HG03159 (cell line): ENCODE data around the gene DEK.

Experiments
- ATAC-seq: cut with Tn5 transposase; IDR thresholded peaks from one replicate; pipeline ENCODE4 v1.9.1; 2021; ENCODE audit warnings: mild to moderate bottlenecking, moderate library complexity; ENCODE audit not compliant: unreplicated experiment

The DEK gene

DNA sequence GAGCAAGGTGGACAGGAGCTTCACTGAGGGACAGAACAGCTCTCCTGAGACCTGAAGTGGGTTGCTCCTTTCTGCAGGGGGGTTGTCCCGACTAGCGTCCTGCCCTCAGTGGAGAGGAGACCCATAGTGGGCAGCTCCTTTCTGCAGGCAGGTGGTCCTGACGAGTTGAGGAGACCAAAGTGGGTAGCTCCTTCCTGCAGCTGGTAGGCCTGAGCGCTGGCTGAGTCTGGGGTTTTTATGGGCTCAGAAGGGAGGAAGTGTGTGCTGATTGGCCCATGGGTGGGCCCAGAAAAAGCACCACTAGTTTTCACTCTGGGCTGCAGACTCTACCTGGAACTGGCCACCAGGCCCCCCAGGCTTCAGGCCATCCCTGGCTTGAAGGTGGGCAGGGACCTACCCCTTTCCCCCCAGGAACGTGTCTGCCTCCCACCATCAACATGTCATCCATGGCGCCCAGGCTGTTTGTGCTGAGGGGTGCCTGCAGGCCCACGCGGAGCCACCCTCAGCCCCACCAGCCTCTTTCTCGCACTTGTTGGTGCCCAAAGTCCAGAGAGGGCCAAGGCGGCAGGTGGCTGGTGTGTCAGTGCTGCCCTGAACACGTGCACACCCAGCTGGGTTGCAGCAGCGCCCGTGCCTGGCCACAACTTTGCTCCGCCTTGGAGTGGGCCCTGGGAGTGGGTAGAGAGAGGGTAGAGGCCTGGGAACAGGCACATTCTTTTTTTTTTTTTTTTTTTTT lies 1.6 kb upstream of the DEK start:
- ATAC-seq, result no peak

DNA sequence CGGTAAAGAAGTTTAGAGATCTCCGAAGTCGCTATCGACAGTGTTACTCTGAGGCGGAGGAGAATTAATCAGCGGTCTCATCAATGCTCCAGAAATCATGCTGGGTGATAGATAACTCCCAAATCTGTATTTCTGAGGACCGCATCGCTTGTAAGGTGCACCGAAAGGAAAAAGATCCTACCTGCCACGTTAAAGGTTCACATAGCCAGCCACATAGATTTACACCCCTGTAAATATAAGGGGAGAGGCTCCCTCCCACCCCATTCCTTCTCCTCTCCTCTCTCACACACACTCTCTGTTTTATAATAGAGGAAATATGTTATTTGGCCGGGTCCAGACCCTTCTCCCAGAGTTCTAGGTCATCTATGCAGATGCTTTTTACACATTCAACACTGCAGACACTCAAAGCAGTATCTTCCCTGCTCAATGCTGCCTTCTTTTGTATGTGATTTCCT lies 620 bp upstream of the DEK start:
- no peak for ATAC-seq

DNA sequence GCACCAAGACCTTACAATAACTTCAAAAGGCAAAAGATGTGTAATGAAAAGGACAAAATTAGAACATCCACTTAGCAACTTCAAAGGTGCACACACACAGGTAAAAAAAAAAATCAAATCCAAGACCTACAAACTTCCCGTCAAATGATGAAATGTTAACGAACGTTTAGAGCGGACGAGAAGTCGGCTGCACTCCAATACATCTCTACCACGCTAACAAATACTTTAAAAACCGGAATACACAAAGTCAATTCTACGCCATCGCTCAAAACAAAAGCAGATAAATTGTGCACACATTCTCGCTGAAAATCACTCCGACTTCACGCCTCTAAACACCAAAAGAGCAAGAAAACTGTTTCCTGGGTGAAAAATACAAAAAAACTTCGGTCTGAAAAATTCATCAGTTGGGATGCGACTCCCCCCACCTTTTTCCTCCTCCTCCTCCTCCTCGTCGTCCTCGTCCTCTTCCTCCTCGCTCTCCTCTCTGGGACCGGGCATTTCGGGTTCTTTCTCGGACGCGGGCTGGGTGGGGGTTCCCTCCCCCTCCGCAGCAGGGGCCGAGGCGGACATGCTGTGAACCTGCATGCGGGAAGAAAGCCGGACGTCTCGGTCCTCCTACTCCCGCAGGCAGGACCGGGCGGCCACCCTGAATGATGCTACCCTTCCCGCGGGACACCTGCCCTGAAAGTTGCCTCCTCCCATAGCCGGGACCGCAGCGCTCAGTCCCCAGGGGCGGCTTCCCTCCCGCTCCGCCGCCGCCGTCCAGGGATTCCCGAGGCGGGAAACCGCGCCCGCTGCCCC lies 712 bp downstream of the DEK start:
- ATAC-seq, result peak; percentile 5

DNA sequence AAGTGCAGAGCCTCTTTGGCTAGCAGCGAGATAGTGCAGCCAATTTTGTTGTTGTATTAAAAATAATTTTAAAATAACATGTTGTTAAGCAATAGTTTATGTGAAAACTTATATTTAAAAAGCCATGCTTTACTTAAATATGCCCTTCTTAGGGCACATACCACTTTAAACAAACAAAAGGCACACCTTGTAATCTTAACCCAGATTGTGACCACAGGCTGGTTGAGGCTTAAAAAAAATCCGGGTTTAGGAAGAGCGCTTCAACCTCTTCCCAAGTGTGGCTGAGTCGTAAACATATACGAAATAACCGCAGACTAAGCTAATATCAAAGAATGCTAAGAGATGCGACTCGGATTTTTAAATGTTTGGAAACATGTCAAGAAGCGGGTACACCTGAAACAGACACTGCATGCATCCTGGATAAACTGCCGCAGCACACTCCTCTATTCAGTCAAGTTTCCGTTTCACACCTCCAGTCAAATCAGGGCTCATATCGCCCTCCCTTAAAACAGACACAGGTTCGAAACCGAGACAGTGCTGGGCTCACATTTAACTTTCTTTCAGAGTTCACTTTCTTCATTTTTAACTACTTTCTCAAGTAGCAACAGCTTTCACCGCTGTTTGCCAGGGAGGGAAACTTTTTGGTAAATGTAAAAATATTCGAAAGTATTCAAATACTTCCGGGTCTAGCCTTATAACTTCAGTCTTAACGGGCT lies 1.5 kb downstream of the DEK start:
- peak; percentile 55 for ATAC-seq

DNA sequence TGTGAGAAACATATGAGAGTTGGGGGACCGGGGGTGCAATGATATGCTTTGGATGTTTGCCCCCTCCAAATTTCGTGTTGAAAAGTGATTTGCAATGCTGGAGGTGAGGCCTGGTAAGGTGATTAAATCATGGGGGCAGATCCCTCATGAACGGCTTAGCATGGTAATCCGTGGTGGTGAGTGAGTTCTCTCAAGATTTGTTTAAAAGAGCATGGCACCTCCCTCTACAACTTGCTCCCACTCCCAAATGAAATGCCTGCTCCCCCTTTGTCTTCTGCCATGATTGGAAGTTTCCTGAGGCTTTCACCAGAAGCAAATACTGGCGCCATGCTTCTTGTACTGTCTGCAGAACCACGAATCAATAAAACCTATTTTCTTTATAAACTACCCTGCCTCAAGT lies 2.5 kb downstream of the DEK start:
- no peak for ATAC-seq

DNA sequence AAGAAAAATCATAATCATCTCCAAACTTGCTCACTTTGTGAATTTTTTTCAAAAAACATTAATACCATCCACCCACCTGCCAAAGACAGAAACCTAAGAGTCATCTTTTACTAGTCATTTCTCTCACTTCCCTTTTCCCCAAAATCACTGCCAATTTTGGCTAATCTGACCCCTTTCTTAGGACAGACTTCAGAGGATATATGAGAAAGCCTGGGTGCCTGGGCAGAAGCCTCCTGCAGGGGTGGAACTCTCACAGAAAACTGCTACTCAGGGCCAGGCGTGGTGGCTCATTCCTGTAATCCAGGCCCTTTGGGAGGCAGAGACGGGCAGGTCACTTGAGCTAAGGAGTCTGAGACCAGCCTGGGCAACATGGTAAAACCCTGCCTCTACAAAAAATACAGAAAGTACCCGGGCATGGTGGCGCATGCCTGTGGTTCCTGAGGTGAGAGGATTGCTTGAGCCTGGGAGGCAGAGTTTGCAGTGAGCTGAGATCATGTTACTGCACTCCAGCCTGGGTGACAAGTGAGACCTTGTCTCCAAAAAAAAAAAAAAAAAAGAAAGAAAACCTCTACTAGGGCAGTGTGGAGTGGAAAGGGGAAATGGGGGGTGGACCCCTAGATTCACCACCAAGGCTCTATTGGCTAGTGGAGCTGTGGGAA lies 3.8 kb downstream of the DEK start:
- ATAC-seq, result peak; percentile 42

DNA sequence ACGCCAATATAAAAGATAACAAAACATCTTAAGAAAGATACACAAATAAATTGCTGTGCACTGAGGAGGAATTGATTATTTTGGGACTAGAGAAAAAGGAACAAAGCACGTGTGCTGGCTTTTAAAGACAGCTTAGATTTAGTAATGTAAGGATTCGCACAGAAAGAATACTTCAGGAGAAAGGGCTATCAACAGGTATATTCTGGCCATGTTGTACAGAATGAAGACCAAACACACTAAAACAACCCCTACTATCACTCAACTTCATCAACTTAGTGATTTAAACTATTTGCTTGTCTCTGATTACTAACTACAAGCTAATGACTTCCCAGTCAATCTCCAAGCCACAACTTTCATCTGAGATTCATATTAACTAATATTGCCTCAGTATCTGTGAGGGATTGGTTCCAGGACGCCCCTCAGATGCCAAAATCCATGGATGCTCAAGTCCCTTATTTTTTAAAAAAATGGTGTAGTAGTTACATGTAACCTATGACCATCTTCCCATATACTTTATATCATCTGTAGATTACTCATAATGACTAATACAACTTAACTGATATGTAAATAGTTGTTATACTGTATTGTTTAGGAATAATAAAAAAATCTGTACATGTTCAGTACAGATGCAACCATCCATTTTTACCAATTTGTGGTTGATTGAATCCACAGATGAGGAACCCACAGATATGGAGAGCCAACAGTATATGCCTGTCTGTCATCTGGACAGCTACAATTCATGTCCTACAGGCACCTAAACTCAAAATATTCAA lies 4.5 kb downstream of the DEK start:
- ATAC-seq, result no peak

DNA sequence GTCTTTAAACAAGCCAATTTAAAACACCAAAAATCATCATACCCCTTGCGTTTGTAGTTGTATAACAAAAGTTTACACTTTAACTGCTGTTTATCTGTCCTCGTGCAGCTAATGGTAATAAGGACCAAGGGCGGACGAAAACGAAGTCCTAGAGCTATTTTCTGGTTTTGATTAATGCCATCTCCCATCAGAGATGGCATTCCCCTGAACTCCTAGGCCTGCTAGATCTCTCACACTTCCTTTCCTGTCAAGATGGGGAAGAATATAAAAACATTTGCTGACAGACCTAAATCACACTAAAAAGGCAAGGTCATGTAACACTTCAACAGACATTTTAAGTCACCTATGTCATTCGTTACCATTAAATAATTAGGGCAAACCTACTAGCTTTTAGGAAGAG lies 9.5 kb downstream of the DEK start:
- ATAC-seq, result no peak

DNA sequence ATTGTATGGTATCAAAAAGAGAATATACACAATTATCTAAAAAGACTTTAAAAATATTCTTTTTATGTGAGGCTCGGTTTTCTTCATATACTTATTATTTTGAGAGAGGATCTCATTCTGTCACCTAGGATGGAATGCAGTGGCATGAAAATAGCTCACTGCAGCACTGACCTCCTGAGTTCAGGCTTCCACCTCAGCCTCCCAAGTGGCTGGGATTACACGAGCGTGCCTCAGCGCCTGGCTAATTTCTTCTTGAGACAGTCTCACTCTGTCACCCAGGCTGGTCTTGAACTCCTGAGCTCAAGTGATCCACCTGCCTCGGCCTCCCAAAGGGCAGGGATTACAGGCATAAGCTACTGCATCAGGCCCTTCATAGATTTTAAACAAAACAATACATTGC lies 10.7 kb downstream of the DEK start:
- no peak for ATAC-seq

DNA sequence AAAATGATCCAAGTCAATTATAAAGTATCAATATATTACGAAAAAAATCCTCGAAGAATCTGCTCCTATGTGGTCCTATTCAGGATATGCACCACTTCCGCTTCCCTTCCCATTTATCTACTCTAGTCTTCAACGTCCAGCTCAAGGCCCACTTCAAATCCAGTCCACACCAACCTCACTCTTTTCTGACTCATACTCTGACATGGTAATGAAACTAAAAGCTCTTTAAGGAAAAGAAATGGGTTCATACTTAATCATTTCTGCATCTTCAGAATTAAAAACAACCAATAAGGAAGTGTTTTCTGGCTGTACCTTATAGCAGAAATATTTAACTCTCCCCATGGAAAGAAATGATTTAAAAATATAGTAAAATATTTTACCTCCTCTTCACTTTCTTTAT lies 15.1 kb downstream of the DEK start:
- ATAC-seq, result no peak

DNA sequence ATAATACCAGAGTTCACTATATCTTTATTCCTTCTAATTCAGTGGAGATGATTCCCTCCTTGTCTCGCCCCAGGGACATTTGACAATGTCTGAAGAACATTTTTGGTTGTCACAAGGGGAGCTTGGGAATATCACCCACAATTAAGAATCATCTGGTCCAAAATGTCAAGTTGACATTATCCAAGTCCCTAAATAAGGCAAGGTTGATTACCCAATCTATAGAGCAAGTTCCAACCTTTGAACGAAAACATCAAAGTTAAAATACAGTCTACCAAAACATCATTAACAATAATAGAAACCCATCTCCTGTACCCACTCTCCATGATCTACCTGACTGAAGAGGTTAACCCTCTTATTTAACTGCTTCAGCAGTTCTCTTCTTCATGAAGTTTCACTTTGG lies 15.6 kb downstream of the DEK start:
- no peak for ATAC-seq

DNA sequence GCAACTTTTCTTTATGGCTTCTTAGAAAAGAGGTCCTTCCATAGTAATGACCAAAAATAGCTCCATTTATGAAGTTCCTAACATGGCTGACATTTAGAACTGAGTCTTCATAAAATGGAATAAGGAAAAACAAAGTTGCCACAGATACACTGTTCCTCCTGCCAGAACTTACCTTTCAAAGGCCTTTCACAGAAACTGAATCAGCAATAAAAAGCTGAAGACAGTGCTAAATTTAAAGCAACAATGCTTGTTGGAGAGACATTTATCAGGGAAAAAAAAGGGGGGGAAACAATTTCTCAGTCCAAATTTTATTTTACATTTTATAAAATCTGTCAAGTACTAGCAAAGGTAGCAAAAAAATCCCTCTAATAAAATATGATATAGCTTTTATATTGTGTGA lies 17.3 kb downstream of the DEK start:
- ATAC-seq, result no peak

DNA sequence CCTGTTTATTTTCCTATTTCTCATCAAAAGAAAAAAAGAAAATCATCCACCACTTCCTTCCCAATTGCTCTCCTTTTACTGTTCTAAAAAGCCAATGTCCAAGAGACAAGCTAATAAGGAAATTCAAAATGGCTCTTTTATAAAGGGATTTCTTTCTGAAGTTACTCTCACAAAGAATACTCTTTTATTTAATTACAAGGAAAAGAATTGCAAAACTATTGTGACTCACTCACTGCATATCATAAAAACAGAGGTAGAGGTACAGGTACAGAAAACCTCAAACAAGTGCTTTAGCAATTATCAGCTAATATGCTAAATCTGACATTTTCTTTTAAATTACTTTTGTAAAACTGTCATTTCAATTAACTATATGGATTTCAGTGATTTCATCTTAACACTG lies 18.1 kb downstream of the DEK start:
- no peak for ATAC-seq

DNA sequence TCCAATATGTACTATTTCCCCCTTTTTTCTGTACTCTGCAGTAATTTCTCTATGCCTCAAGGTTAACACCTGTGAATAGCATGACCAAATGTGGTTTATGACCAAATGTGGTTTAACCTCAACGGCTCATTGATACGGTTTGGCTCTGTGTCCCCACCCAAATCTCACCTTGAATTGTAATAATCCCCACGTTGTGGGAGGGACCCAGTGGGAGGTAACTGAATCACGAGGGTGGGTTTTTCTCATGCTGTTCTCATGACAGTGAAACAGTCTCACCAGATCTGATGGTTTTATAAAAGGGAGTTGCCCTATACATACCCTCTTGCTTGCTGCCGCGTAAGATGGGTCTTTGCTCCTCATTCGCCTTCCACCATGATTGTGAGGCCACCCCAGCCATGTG lies 18.7 kb downstream of the DEK start:
- peak; percentile 49 for ATAC-seq

DNA sequence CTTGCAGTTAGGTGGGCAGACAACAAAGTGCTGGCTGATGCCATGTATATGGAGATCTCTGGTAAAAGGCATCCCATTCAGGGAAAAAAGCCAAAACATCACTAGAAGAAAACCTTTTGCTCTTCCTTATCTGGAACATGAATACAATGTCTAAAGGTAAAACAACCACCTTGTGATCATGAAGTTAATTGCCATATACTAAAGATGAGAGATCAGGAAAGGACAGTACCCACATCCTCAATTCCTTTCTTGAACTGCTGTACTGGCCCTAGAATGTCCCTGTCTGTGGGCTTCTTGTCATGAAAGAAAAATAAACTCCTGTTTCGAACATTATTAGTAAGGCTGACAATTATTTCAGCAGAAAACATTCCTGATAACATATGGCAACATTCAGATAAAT lies 19.3 kb downstream of the DEK start:
- no peak for ATAC-seq

DNA sequence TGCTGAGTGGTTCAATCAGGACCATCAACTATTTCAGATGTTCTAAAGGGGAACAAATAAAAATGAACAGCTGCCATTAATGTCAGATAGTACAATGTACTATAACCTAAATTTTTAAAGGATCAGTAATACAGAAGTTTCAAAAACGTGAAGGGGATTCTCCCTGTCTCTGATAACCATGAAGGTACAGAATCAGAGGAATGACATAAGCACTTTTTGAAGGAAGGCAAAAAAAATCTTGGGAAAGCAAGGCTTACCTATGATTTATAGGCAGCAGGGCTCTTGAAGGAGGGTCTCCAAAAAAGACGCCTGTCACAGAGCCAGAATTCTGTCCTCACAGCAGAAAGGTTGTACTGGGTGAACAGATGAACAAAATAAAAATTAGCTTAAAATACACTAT lies 20.1 kb downstream of the DEK start:
- no peak for ATAC-seq

DNA sequence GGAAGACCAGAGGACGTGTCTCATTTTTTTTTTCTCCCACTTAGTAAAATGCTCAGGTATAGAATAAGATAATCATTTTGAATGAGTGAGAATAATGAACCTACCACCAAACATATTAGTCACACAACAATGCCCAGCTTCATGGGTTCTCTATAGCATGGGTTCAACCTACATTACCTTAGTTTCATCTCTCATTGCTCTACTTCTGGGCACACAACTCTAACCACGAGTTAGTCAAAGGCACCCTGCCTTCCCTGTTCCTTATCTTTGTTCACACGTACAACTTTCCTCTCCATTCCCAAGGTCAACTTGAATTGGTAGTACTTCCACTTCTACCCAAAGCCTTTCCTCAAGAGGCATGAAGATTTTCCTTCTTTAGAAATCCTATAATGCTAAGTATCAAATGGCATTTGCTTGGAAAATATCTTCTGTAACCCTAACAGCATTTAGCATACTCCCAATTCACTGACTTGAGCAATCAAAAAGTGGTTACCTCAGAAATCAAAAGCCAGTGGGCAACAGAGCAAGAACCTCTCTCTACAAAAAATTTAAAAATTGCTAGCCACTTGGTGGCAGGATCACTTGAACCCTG lies 20.9 kb downstream of the DEK start:
- ATAC-seq, result no peak

DNA sequence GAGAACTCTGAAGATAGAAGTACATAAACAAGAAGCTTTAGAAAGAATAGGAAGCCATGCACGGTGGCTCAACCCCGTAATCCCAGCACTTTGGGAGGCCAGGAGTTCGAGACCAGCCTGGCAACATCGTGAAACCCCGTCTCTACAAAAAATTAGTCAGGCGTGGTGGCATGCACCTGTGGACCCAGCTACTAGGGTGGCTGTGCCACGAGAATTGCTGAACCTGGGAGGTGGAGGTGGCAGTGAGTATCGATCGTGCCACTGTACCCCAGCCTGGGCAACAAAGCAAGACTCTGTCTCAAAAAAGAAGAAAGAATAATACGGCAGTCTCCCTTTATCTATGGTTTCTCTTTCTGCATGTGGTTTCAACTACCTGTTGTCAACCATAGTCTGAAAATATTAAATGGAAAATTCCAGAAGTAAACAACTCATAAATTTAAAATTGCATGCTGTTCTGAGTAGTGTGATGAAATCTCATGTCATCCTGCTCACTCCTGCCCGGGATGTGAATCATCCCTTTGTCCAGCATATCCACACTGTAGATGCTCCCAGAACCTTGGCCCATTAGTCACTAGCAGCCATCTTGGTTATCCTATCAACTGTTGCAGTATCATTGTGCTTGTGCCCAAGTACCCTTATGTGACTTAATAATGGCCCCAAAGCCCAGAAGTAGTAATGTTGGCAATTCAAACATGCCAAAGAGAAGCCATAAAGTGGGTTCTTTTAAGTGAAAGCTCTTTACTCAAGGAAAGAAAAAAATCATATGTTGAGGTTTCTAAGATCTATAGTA lies 22.1 kb downstream of the DEK start:
- no peak for ATAC-seq
